ENCODE results near the gene FCHSD2. TPM values are rescaled to one million over a fixed set of nuclear protein-coding genes. Genes with fewer than 3 reads are reported as not detected.

Gene FCHSD2
- total and polyA plus RNA-seq, 2 donors (not counting 3 experiments of a cell fraction or from before 2014, with no cell fraction given), result 20.8 to 56.9 TPM

- Histone ChIP-seq H4K20me1 (replicated peaks; ENCODE audit: control insufficient read depth, extremely low read depth, insufficient read depth, low read length) (peaks cover 3% of the 10 kb centered on the region), H3K27ac (ENCODE audit: insufficient read depth, low read depth, low read length) (no peak overlapping the region), H3K4me3 (replicated peaks in 1 of 3; ENCODE audit: insufficient read depth in 1 of 3, low read depth in 1 of 3, low read length in 3 of 3) (no peak overlapping the region), H3K27me3 (ENCODE audit: control insufficient read depth in 2 of 2, insufficient read depth in 2 of 2, low read length in 2 of 2) (no peaks in the 10 kb centered on the region), H3K9me1 (replicated peaks; ENCODE audit: control insufficient read depth, extremely low read depth, insufficient read depth, low read length) (no peaks in the 10 kb centered on the region), H3K9ac (replicated peaks; ENCODE audit: extremely low read depth, insufficient read depth, low read length) (no peak overlapping the region), H3K4me2 (ENCODE audit: insufficient read depth, low read length) (no peak overlapping the region), H3K9me3 (replicated peaks; ENCODE audit: control insufficient read depth, insufficient read depth, low read length) (no peaks in the 10 kb centered on the region), H3K36me3 (ENCODE audit: control insufficient read depth in 2 of 2, extremely low read depth in 1 of 2, insufficient read depth in 2 of 2, low read length in 2 of 2) (no peaks in the 10 kb centered on the region), H3K79me2 (ENCODE audit: control insufficient read depth, insufficient read depth, low read length) (peaks cover 40% of the 10 kb centered on the region), H3K4me1 (ENCODE audit: control insufficient read depth, extremely low read depth, insufficient read depth, low read length) (no peaks in the 10 kb centered on the region), H2AFZ (ENCODE audit: low read depth, low read length) (no peak overlapping the region)
- CTCF ChIA-PET, result no interaction called here
- intact Hi-C loops (cut with micrococcal nuclease), result no loop called here
- dilution Hi-C loops (cut with MboI; ENCODE audit: extremely low pct_ligation_motif_present, low sequenced_read_pairs), result no loop called here
- no TSS peak for BruUV-seq (replicated peaks)
- POLR2A ChIA-PET, result no interaction called here
- no peak for TF ChIP-seq POLR2AphosphoS5 (IDR thresholded peaks at IDR 0.05; ENCODE audit: insufficient read depth, low read depth, low read length)
- TF ChIP-seq, protein P1, sequence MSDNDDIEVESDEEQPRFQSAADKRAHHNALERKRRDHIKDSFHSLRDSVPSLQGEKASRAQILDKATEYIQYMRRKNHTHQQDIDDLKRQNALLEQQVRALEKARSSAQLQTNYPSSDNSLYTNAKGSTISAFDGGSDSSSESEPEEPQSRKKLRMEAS (IDR thresholded peaks at IDR 0.05; ENCODE audit: insufficient read depth, insufficient read length), result no peak
- no peak for TF ChIP-seq JUN (IDR thresholded peaks at IDR 0.05; ENCODE audit: borderline replicate concordance, insufficient read depth, insufficient read length, low read depth)
- DNase-seq (ENCODE audit: low read depth, low spot score) (no peak), FAIRE-seq (no peak)
These were observed 35.8 kb downstream of the FCHSD2 start for GRCh38 chr11:73106347-73106746.

GRCh38 chr11:73100578-73100977 lies 41.5 kb downstream of the FCHSD2 start:
- H3K36me3 ChIP-seq (ENCODE audit: control insufficient read depth in 2 of 2, extremely low read depth in 1 of 2, insufficient read depth in 2 of 2, low read length in 2 of 2), result no peaks in the 10 kb centered on the region
- POLR2A ChIA-PET, result no interaction called here
- H3K27ac ChIP-seq (ENCODE audit: insufficient read depth, low read depth, low read length), result no peak overlapping the region
- no peak for DNase-seq (ENCODE audit: low read depth, low spot score)
- H3K79me2 ChIP-seq (ENCODE audit: control insufficient read depth, insufficient read depth, low read length), result peaks cover 63% of the 10 kb centered on the region
- no peak for TF ChIP-seq EZH2 (IDR thresholded peaks at IDR 0.05; ENCODE audit: borderline replicate concordance, low read depth, low read length, severe bottlenecking)
- no peak for TF ChIP-seq CTCF (IDR thresholded peaks at IDR 0.05; ENCODE audit: extremely low read depth in 1 of 2, insufficient read depth in 1 of 2, low read depth in 1 of 2, low read length in 2 of 2)
- TF ChIP-seq FOS (IDR thresholded peaks at IDR 0.05; ENCODE audit: borderline replicate concordance, insufficient read depth, low read length), result no peak
- no peak for TF ChIP-seq MYC (IDR thresholded peaks at IDR 0.05; ENCODE audit: low read depth, low read length)
- TF ChIP-seq JUN (IDR thresholded peaks at IDR 0.05; ENCODE audit: borderline replicate concordance, insufficient read depth, insufficient read length, low read depth), result no peak
- TF ChIP-seq POLR2AphosphoS5 (IDR thresholded peaks at IDR 0.05; ENCODE audit: insufficient read depth, low read depth, low read length), result no peak
- TF ChIP-seq GATA2 (IDR thresholded peaks at IDR 0.05; ENCODE audit: insufficient read depth, insufficient read length, low read depth, low read length), result no peak
- TF ChIP-seq POLR2A (IDR thresholded peaks at IDR 0.05; ENCODE audit: low read depth, low read length), result no peak
- TF ChIP-seq, protein P1 (IDR thresholded peaks at IDR 0.05; ENCODE audit: insufficient read depth, insufficient read length), result no peak
- no peaks in the 10 kb centered on the region for H3K27me3 ChIP-seq (ENCODE audit: control insufficient read depth in 2 of 2, insufficient read depth in 2 of 2, low read length in 2 of 2)
- no peak overlapping the region for H3K9ac ChIP-seq (replicated peaks; ENCODE audit: extremely low read depth, insufficient read depth, low read length)
- no peak for FAIRE-seq
- H3K9me3 ChIP-seq (replicated peaks; ENCODE audit: control insufficient read depth, insufficient read depth, low read length), result no peaks in the 10 kb centered on the region
- H3K9me1 ChIP-seq (replicated peaks; ENCODE audit: control insufficient read depth, extremely low read depth, insufficient read depth, low read length), result no peaks in the 10 kb centered on the region
- H3K4me2 ChIP-seq (ENCODE audit: insufficient read depth, low read length), result no peak overlapping the region
- no peak overlapping the region for H2AFZ ChIP-seq (ENCODE audit: low read depth, low read length)
- H3K4me3 ChIP-seq (replicated peaks in 1 of 3; ENCODE audit: insufficient read depth in 1 of 3, low read depth in 1 of 3, low read length in 3 of 3), result no peak overlapping the region
- H3K4me1 ChIP-seq (ENCODE audit: control insufficient read depth, extremely low read depth, insufficient read depth, low read length), result peaks cover 5% of the 10 kb centered on the region
- intact Hi-C loops (cut with micrococcal nuclease), result no loop called here
- peaks cover 3% of the 10 kb centered on the region for H4K20me1 ChIP-seq (replicated peaks; ENCODE audit: control insufficient read depth, extremely low read depth, insufficient read depth, low read length)
- dilution Hi-C loops (cut with MboI; ENCODE audit: extremely low pct_ligation_motif_present, low sequenced_read_pairs), result no loop called here
- CTCF ChIA-PET, result interaction anchor here (0.6 kb wide), 1 partner anchor 20 kb away, joined by 4 read pairs; no protein-coding TSS in a partner anchor
- BruUV-seq (replicated peaks), result no TSS peak

Data from endothelial cell of umbilical vein (primary cell).